SK-N-SH (cell line): ENCODE results near the gene DDX31. TPM values are rescaled to one million over a fixed set of nuclear protein-coding genes. Genes with fewer than 3 reads are reported as not detected.
A peak's percentile ranks its signal among the peaks of the same experiment; 100 is the strongest.

ENCODE experiments used
- CTCF ChIA-PET: fragments of 300-600, 350-600 bp; formaldehyde crosslinking; extraction: SDS; loops from one replicate; lab custom pipeline; 2021; lab: Yijun Ruan, JAX
- POLR2A ChIA-PET: fragments of 350-600 bp; sonication (Branson Sonifier 250); formaldehyde crosslinking; extraction: SDS; loops from one replicate; lab custom pipeline; 2020; ENCODE audit warnings: antibody characterized with exemption, inconsistent platforms; lab: Yijun Ruan, JAX
- DNase-seq: peaks from one replicate; pipeline ENCODE4 v3.0.0; 2012
- H2AFZ ChIP-seq: fragments of 200-600 bp; sonication (generic); 2 replicates; pipeline ENCODE4 v1.8.1; 2016; ENCODE audit warnings: antibody characterized with exemption, mild to moderate bottlenecking, low read depth
- H3F3A ChIP-seq: fragments of 200-600 bp; sonication (generic); replicated peaks from 2 replicates; pipeline ENCODE3; 2016; ENCODE audit warnings: antibody characterized with exemption, mild to moderate bottlenecking; ENCODE audit not compliant: insufficient read depth
- H3K27ac ChIP-seq, 2 experiments: fragments of 200-500 bp in 1 of 2; fragments of 200-600 bp in 1 of 2; sonication (Bioruptor generic) in 1 of 2; sonication (generic), shearing (Covaris generic) in 1 of 2; 2 replicates each; pipeline versions ENCODE4 v1.5.1 to v1.6.1; 2014 to 2016; ENCODE audit warnings: low read depth in 2 of 2, inconsistent platforms in 1 of 2, low read length in 1 of 2, mild to moderate bottlenecking in 1 of 2, mixed read lengths in 1 of 2
- H3K27me3 ChIP-seq: fragments of 200-600 bp; sonication (generic), shearing (Covaris generic); 2 replicates; pipeline ENCODE4 v1.6.1; 2016; ENCODE audit warnings: mixed run types; ENCODE audit not compliant: insufficient read depth
- H3K36me3 ChIP-seq, 2 experiments: fragments of 200-500 bp in 1 of 2; fragments of 200-600 bp in 1 of 2; sonication (Bioruptor generic) in 1 of 2; sonication (generic) in 1 of 2; replicated peaks in 1 of 2; 2 replicates each; pipeline versions ENCODE3 to v1.5.1; 2014 to 2016; ENCODE audit warnings: low read length in 1 of 2, mild to moderate bottlenecking in 1 of 2; ENCODE audit not compliant: insufficient read depth in 2 of 2, control insufficient read depth in 1 of 2
- H3K4me1 ChIP-seq, 2 experiments: fragments of 200-500 bp in 1 of 2; fragments of 200-600 bp in 1 of 2; sonication (Bioruptor generic) in 1 of 2; sonication (generic), shearing (Covaris generic) in 1 of 2; 2 replicates each; pipeline versions ENCODE4 v1.5.1 to v1.6.1; 2014 to 2016; ENCODE audit warnings: low read depth in 1 of 2, low read length in 1 of 2, mixed run types in 1 of 2; ENCODE audit not compliant: insufficient read depth in 2 of 2, control insufficient read depth in 1 of 2
- H3K4me2 ChIP-seq: fragments of 200-600 bp; sonication (generic), shearing (Covaris generic); 2 replicates; pipeline ENCODE4 v1.6.1; 2017; ENCODE audit warnings: mixed run types
- H3K4me3 ChIP-seq, 2 experiments: fragments of 200-500 bp in 1 of 2; fragments of 200-600 bp in 1 of 2; sonication (Bioruptor generic) in 1 of 2; sonication (generic), shearing (Covaris generic) in 1 of 2; 2 replicates each; pipeline versions ENCODE4 v1.5.1 to v1.8.1; 2014 to 2016; ENCODE audit warnings: low read depth in 2 of 2, inconsistent platforms in 1 of 2, low read length in 1 of 2, mild to moderate bottlenecking in 1 of 2, mixed read lengths in 1 of 2, moderate library complexity in 1 of 2
- H3K79me2 ChIP-seq: fragments of 200-600 bp; sonication (generic); 2 replicates; pipeline ENCODE4 v1.8.1; 2017; ENCODE audit warnings: mild to moderate bottlenecking; ENCODE audit not compliant: insufficient read depth
- H3K9ac ChIP-seq: fragments of 200-600 bp; sonication (generic); 2 replicates; pipeline ENCODE4 v1.6.1; 2017; ENCODE audit warnings: mixed run types
- H3K9me2 ChIP-seq: fragments of 200-600 bp; sonication (generic); 2 replicates; pipeline ENCODE4 v1.6.1; 2017; ENCODE audit warnings: mixed run types
- H3K9me3 ChIP-seq: fragments of 200-600 bp; sonication (generic); 2 replicates; pipeline ENCODE4 v1.6.1; 2017; ENCODE audit warnings: mixed run types, mild to moderate bottlenecking, moderate library complexity
- H4K20me1 ChIP-seq: fragments of 200-600 bp; sonication (generic); 2 replicates; pipeline ENCODE4 v1.6.1; 2017; ENCODE audit warnings: mild to moderate bottlenecking, mixed run types; ENCODE audit not compliant: insufficient read depth
- CHD2 ChIP-seq: fragments of 150-350 bp; IDR thresholded peaks from 2 replicates; pipeline ENCODE4 v1.6.1; 2018; ENCODE audit warnings: low read length; ENCODE audit not compliant: partially characterized antibody
- EZH2phosphoT487 ChIP-seq: fragments of 200-600 bp; sonication (generic); IDR thresholded peaks from 2 replicates; pipeline ENCODE4 v1.6.1; 2017; ENCODE audit warnings: low read depth, mixed run types, mild to moderate bottlenecking, antibody characterized with exemption, moderate library complexity, borderline replicate concordance
- FOXJ3 ChIP-seq: sonication (generic); formaldehyde crosslinking; IDR thresholded peaks from 2 replicates; pipeline ENCODE4 v1.5.1; 2020; ENCODE audit warnings: mild to moderate bottlenecking, missing genetic modification reagents
- MXI1 ChIP-seq: IDR thresholded peaks from 2 replicates; pipeline ENCODE4 v1.6.1; 2012; ENCODE audit warnings: mild to moderate bottlenecking, low read depth, low read length, improper control_type of control experiment
- NFIC ChIP-seq: IDR thresholded peaks from 2 replicates; pipeline ENCODE4 v1.4.0; 2012; ENCODE audit warnings: borderline replicate concordance
- POLR2AphosphoS5 ChIP-seq: IDR thresholded peaks from 2 replicates; pipeline ENCODE4 v1.6.1; 2012; ENCODE audit warnings: low read depth, low read length
- RAD21 ChIP-seq: IDR thresholded peaks from 2 replicates; pipeline ENCODE4 v1.6.1; 2012; ENCODE audit warnings: mild to moderate bottlenecking, low read length
- RCOR1 ChIP-seq: fragments of 150-350 bp; IDR thresholded peaks from 2 replicates; pipeline ENCODE4 v1.6.1; 2017; ENCODE audit warnings: antibody characterized with exemption, low read length
- RFX5 ChIP-seq: IDR thresholded peaks from 2 replicates; pipeline ENCODE4 v1.6.1; 2012; ENCODE audit warnings: mild to moderate bottlenecking, improper control_type of control experiment, low read length
- SIN3A ChIP-seq: IDR thresholded peaks from 2 replicates; pipeline ENCODE4 v1.6.1; 2012; ENCODE audit warnings: low read depth, mild to moderate bottlenecking, low read length, moderate library complexity, borderline replicate concordance
- WGBS: methylation state at CpG from one replicate; pipeline ENCODE4 v1.1.6; 2017; ENCODE audit warnings: low lambda C conversion rate; 5-methylcytosine and 5-hydroxymethylcytosine counted together
- polyA plus RNA-seq, 3 experiments: library from polyadenylated mRNA; depleted of rRNA; stranded (reverse); fragments of >200 nt; gene quantifications; 2 replicates each; pipeline ENCODE4 v1.2.3, GENCODE V29; 2012
- TF ChIP-seq, protein P1 (sequence below): fragments of 200-600 bp; sonication (generic); IDR thresholded peaks from 2 replicates; pipeline ENCODE4 v1.6.1; 2017; ENCODE audit warnings: antibody characterized with exemption, mild to moderate bottlenecking, moderate library complexity
- TF ChIP-seq, protein P2 (sequence below): IDR thresholded peaks from 2 replicates; pipeline ENCODE4 v1.4.0; 2012; ENCODE audit warnings: low read depth, borderline replicate concordance
- TF ChIP-seq, protein P3 (sequence below): IDR thresholded peaks from 2 replicates; pipeline ENCODE4 v1.4.0; 2012; ENCODE audit warnings: low read depth
- TF ChIP-seq, protein P4 (sequence below): IDR thresholded peaks from 2 replicates; pipeline ENCODE4 v1.6.1; 2012; ENCODE audit warnings: mild to moderate bottlenecking, low read depth, low read length, moderate library complexity
- TF ChIP-seq, protein P5 (sequence below): IDR thresholded peaks from 2 replicates; pipeline ENCODE4 v1.4.0; 2012; ENCODE audit warnings: low read depth, borderline replicate concordance

The DDX31 gene
- polyA plus RNA-seq, 1 of the 3 experiments (the other 2 are of a cell fraction), result 13.9 TPM

DNA sequence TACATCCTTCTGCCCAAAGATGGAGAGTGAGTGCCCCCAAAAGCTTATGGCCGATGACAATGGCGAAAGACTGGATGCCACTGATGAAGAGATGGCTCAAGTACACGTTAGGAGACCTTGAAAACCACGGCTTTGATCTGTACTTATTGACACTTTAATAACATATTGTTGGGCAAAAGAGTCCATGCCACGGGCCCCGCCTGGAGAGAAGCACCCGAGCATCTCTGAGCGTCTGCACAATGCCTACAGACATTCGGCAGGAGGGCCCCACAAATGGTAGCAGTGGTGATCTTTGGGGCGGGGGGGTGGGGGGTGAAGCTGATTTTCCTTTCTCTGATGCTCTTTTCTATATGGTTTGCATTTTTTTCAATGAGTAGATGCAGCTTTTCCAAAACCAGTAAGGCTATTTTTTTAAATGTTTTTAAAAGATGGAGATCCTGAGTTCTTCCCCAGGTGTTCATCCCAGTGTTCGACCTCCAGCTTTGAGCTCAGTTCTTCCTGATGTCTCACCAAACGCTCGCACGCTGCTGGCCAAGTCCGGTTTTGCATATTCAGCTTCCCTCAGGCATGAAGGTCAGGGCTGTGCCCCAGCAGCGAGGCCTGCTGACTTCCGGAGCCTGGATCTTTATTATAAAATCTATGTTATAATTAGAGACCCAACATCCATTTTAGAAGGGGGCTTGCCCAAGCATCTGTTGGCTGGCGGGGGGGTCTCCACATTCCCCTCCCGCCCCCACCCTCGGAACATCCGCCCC lies 121.6 kb downstream of the DDX31 start (continued):
- TF ChIP-seq, protein P1, sequence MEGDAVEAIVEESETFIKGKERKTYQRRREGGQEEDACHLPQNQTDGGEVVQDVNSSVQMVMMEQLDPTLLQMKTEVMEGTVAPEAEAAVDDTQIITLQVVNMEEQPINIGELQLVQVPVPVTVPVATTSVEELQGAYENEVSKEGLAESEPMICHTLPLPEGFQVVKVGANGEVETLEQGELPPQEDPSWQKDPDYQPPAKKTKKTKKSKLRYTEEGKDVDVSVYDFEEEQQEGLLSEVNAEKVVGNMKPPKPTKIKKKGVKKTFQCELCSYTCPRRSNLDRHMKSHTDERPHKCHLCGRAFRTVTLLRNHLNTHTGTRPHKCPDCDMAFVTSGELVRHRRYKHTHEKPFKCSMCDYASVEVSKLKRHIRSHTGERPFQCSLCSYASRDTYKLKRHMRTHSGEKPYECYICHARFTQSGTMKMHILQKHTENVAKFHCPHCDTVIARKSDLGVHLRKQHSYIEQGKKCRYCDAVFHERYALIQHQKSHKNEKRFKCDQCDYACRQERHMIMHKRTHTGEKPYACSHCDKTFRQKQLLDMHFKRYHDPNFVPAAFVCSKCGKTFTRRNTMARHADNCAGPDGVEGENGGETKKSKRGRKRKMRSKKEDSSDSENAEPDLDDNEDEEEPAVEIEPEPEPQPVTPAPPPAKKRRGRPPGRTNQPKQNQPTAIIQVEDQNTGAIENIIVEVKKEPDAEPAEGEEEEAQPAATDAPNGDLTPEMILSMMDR, result no peak
- no peak for TF ChIP-seq MXI1
- TF ChIP-seq FOXJ3 (CRISPR knock-in tag), result no peak

DNA sequence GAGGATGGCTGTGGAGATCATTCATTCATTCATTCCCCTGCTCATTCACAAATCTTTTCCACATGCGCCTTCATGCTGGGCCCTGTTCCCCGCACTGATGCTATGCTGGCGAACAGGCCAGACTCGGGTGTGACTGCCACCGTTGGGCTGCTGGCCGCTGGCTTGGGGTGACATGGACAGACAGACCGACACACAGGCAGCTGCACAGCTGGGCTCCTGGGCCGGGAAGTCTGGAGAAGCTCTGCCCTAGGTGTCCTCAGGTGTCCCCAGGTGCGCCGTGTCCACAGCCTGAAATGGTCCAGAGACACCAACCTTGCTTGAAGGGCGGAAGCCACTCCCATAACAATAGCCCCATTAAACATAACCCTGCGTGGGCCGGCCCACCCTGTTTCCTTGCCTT lies 122.3 kb downstream of the DDX31 start:
- ChIA-PET POLR2A (no interaction called here), CTCF (interaction anchor here (0.6 to 5.2 kb wide), 22 partner anchors 8 to 182 kb away, joined by 3 to 60 read pairs (median 6); no protein-coding TSS in a partner anchor)
- Histone ChIP-seq H3K27ac (peak overlapping the region in 1 of 2 experiments; percentile 85; a peak in 2 of 4 replicates), H3K27me3 (no peaks in the 10 kb centered on the region), H3K36me3 (no peaks in the 10 kb centered on the region), H3F3A (no peaks in the 10 kb centered on the region)
- no peak for TF ChIP-seq RFX5
- TF ChIP-seq POLR2AphosphoS5, result no peak
- TF ChIP-seq RCOR1, result no peak
- TF ChIP-seq MXI1, result no peak
- TF ChIP-seq, all 33 proteins: peak for 0
- Histone ChIP-seq H3K4me2 (no peak overlapping the region), H3K79me2 (no peaks in the 10 kb centered on the region), H2AFZ (no peak overlapping the region), H3K4me1 (peaks cover 0 to 49% of the 10 kb centered on the region in 2 experiments; a peak in 1 of 4 replicates), H4K20me1 (no peaks in the 10 kb centered on the region), H3K4me3 (no peak overlapping the region), H3K9me2 (no peaks in the 10 kb centered on the region), H3K9me3 (no peaks in the 10 kb centered on the region), H3K9ac (no peak overlapping the region)
- WGBS, result 94% methylated on average over 11 of the region's 13 CpGs
- no peak for DNase-seq

DNA sequence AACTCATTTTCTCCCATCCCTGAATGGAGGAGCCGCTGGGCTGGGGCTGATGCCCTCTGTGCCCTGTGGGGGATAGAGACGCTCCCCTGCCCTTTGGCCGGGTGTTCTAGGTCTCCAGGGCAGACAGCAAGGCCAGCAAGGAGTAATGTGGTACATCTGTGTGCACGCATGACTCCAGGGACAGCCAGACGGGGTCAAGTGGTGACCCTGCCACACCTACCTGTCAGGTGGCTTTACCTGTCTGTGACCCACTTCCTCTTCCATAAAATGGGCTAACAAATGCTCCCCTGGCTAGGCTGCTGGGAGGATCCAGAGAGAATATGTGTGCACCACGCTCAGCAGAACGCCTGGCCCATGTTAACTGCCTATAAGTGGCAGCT lies 122.7 kb downstream of the DDX31 start:
- 83% methylated on average over 7 of the region's 7 CpGs for WGBS
- ChIA-PET CTCF (interaction anchor here (0.6 to 5.2 kb wide), 29 partner anchors 8 to 395 kb away, joined by 3 to 60 read pairs (median 6); no protein-coding TSS in a partner anchor), POLR2A (interaction anchor here (1.4 kb wide), 1 partner anchor 48 kb away, joined by 3 read pairs; no protein-coding TSS in a partner anchor)
- H3F3A ChIP-seq, result no peaks in the 10 kb centered on the region
- DNase-seq, result no peak
- peaks cover 0 to 51% of the 10 kb centered on the region in 2 experiments; a peak in 1 of 4 replicates for H3K4me1 ChIP-seq
- H3K4me2 ChIP-seq, result no peak overlapping the region
- H4K20me1 ChIP-seq, result no peaks in the 10 kb centered on the region
- H3K9me3 ChIP-seq, result no peaks in the 10 kb centered on the region
- peak overlapping the region in 1 of 2 experiments; percentile 85; a peak in 2 of 4 replicates for H3K27ac ChIP-seq
- H3K4me3 ChIP-seq, result no peak overlapping the region
- no peaks in the 10 kb centered on the region for H3K79me2 ChIP-seq
- H3K9me2 ChIP-seq, result no peaks in the 10 kb centered on the region
- no peaks in the 10 kb centered on the region for H3K27me3 ChIP-seq
- no peak overlapping the region for H2AFZ ChIP-seq
- H3K36me3 ChIP-seq, result no peaks in the 10 kb centered on the region
- H3K9ac ChIP-seq, result no peak overlapping the region
- TF ChIP-seq RAD21 (no peak), EZH2phosphoT487 (no peak), CHD2 (no peak), NFIC (no peak), SIN3A (no peak), RCOR1 (no peak)
- TF ChIP-seq, protein P2, sequence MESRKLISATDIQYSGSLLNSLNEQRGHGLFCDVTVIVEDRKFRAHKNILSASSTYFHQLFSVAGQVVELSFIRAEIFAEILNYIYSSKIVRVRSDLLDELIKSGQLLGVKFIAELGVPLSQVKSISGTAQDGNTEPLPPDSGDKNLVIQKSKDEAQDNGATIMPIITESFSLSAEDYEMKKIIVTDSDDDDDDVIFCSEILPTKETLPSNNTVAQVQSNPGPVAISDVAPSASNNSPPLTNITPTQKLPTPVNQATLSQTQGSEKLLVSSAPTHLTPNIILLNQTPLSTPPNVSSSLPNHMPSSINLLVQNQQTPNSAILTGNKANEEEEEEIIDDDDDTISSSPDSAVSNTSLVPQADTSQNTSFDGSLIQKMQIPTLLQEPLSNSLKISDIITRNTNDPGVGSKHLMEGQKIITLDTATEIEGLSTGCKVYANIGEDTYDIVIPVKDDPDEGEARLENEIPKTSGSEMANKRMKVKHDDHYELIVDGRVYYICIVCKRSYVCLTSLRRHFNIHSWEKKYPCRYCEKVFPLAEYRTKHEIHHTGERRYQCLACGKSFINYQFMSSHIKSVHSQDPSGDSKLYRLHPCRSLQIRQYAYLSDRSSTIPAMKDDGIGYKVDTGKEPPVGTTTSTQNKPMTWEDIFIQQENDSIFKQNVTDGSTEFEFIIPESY, result no peak
- TF ChIP-seq, protein P3, sequence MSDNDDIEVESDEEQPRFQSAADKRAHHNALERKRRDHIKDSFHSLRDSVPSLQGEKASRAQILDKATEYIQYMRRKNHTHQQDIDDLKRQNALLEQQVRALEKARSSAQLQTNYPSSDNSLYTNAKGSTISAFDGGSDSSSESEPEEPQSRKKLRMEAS, result no peak
- TF ChIP-seq, protein P4, sequence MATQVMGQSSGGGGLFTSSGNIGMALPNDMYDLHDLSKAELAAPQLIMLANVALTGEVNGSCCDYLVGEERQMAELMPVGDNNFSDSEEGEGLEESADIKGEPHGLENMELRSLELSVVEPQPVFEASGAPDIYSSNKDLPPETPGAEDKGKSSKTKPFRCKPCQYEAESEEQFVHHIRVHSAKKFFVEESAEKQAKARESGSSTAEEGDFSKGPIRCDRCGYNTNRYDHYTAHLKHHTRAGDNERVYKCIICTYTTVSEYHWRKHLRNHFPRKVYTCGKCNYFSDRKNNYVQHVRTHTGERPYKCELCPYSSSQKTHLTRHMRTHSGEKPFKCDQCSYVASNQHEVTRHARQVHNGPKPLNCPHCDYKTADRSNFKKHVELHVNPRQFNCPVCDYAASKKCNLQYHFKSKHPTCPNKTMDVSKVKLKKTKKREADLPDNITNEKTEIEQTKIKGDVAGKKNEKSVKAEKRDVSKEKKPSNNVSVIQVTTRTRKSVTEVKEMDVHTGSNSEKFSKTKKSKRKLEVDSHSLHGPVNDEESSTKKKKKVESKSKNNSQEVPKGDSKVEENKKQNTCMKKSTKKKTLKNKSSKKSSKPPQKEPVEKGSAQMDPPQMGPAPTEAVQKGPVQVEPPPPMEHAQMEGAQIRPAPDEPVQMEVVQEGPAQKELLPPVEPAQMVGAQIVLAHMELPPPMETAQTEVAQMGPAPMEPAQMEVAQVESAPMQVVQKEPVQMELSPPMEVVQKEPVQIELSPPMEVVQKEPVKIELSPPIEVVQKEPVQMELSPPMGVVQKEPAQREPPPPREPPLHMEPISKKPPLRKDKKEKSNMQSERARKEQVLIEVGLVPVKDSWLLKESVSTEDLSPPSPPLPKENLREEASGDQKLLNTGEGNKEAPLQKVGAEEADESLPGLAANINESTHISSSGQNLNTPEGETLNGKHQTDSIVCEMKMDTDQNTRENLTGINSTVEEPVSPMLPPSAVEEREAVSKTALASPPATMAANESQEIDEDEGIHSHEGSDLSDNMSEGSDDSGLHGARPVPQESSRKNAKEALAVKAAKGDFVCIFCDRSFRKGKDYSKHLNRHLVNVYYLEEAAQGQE, result no peak
- TF ChIP-seq, protein P5, sequence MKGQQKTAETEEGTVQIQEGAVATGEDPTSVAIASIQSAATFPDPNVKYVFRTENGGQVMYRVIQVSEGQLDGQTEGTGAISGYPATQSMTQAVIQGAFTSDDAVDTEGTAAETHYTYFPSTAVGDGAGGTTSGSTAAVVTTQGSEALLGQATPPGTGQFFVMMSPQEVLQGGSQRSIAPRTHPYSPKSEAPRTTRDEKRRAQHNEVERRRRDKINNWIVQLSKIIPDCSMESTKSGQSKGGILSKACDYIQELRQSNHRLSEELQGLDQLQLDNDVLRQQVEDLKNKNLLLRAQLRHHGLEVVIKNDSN, result no peak
